ENCODE measurements around the gene TSSK2. TPM values are rescaled to one million over a fixed set of nuclear protein-coding genes. Genes with fewer than 3 reads are reported as not detected.

Gene TSSK2
- total RNA-seq, 1 donor from 2014 or later = not detected

GRCh38 chr22:19168088-19168890 lies 37.2 kb downstream of the TSSK2 start:
- no peak overlapping the region for H3K4me3 ChIP-seq (ENCODE audit: low read depth, low read length)
- TF ChIP-seq CTCF (IDR thresholded peaks at IDR 0.05; ENCODE audit: insufficient read depth, low read length, poor library complexity, severe bottlenecking) = no peak

DNA sequence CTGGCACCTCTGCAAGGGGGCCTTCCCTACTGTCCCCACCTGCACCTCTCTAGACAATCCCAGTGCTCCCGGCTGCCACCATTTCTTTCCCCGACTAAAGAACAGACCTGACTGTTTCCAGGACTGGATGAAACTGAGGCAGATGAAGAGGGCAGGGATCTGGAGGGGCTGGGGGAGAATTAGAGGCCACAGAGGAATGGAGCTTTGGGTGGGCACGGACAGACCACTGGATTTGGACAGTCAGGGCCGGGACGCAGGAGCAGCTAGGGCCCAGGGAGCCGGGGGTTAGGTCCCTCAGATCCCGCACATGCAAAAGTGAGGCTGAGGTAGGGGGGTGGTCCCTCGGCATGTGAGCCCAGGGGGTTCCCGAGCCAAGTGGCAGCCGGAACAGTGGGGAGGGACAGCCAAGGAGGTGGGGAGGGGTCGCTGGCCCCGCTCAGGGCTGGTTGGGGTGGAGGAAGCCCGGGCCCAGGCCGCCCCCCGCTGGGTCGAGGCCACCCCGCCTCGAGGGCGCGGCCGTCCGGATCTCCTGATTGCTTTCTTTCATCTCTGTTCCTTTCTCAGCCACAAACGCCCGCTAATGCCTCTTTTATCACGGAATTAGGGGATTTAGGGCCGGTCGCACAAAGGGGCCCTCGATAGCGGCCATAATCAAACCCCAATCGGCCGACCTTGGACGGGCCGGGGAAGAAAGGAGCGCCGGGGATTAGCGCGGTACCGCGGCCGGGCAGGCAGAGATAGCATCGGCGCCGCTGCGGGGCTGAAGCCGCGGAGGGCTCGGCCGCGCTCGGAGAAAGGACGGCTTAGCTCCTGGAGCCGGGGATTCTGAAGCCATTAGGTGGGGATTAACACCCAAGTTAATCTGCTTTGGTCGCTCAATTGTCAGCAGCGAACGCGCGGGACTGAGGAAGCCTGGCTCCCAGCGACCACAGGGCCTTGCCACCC lies 38.2 kb downstream of the TSSK2 start:
- no peak for DNase-seq (ENCODE audit: low read depth)
- peaks cover 41% of the 10 kb centered on the region for H3K27me3 ChIP-seq (ENCODE audit: control insufficient read depth, insufficient read depth, low read length)
- no peak for TF ChIP-seq CTCF (IDR thresholded peaks at IDR 0.05; ENCODE audit: insufficient read depth, low read length, poor library complexity, severe bottlenecking)
- H3K36me3 ChIP-seq (ENCODE audit: control insufficient read depth, insufficient read depth, low read length) = no peaks in the 10 kb centered on the region
- peak overlapping the region; percentile 9 for H3K4me3 ChIP-seq (ENCODE audit: low read depth, low read length)

More at GRCh38 chr22:19168088-19168890, 37.2 kb downstream of the TSSK2 start:
- peaks cover 41% of the 10 kb centered on the region for H3K27me3 ChIP-seq (ENCODE audit: control insufficient read depth, insufficient read depth, low read length)
- no peaks in the 10 kb centered on the region for H3K36me3 ChIP-seq (ENCODE audit: control insufficient read depth, insufficient read depth, low read length)
- DNase-seq (ENCODE audit: low read depth) = no peak

- Histone ChIP-seq H3K4me3 (ENCODE audit: low read depth, low read length) (no peak overlapping the region), H3K27me3 (ENCODE audit: control insufficient read depth, insufficient read depth, low read length) (peaks cover 41% of the 10 kb centered on the region), H3K36me3 (ENCODE audit: control insufficient read depth, insufficient read depth, low read length) (no peaks in the 10 kb centered on the region)
- TF ChIP-seq CTCF (IDR thresholded peaks at IDR 0.05; ENCODE audit: insufficient read depth, low read length, poor library complexity, severe bottlenecking) = no peak
- DNase-seq (ENCODE audit: low read depth) = no peak
Observed at GRCh38 chr22:19169947-19170318, 38.8 kb downstream of the TSSK2 start.

- no peak for DNase-seq (ENCODE audit: low read depth)
- Histone ChIP-seq H3K27me3 (ENCODE audit: control insufficient read depth, insufficient read depth, low read length) (peaks cover 29% of the 10 kb centered on the region), H3K4me3 (ENCODE audit: low read depth, low read length) (peak overlapping the region; percentile 89), H3K36me3 (ENCODE audit: control insufficient read depth, insufficient read depth, low read length) (peaks cover 3% of the 10 kb centered on the region)
- no peak for TF ChIP-seq CTCF (IDR thresholded peaks at IDR 0.05; ENCODE audit: insufficient read depth, low read length, poor library complexity, severe bottlenecking)
Observed at GRCh38 chr22:19172213-19173046, 41.3 kb downstream of the TSSK2 start.
